HEK293T (cell line): ENCODE measurements around the gene CLIC5.

Experiments used
- ARNT ChIP-seq: fragments of 450-650 bp; IDR thresholded peaks from 2 replicates; pipeline ENCODE4 v1.6.1; 2017; ENCODE audit warnings: mild to moderate bottlenecking
- FOXA1 ChIP-seq: fragments of 450-650 bp; IDR thresholded peaks from 2 replicates; pipeline ENCODE4 v1.6.1; 2016; ENCODE audit warnings: mild to moderate bottlenecking
- NFRKB ChIP-seq: fragments of 450-650 bp; IDR thresholded peaks from 2 replicates; pipeline ENCODE4 v1.6.1; 2016; ENCODE audit warnings: mild to moderate bottlenecking, moderate library complexity
- SP1 ChIP-seq: fragments of 450-650 bp; IDR thresholded peaks from 2 replicates; pipeline ENCODE4 v1.6.1; 2017
- SUZ12 ChIP-seq: fragments of 450-650 bp; IDR thresholded peaks from 2 replicates; pipeline ENCODE4 v1.6.1; 2016; ENCODE audit warnings: mild to moderate bottlenecking
- TARDBP ChIP-seq: fragments of 450-650 bp; IDR thresholded peaks from 2 replicates; pipeline ENCODE4 v1.6.1; 2016

DNA sequence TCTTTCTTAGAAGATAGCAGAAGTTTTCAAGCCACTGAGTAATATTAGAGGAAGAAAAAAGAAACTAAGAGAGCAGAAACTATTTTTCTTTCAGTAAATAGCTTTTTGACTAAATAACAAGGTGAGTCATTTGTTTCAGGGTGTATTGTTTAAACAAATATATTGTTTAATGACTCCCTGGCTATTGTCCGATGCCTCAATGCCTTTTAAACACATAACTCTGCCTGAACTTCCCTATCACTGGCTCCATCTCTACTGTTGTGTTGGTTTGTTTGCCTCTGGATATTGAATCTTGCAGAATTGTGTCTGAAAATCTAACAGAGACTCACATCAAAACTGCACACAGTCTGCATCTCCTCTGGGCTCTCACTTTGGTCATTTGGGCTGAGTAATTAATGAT lies 19.6 kb upstream of the CLIC5 start:
- no peak for TF ChIP-seq TARDBP
- TF ChIP-seq FOXA1 = no peak
- TF ChIP-seq SP1 = no peak
- no peak for TF ChIP-seq NFRKB
- no peak for TF ChIP-seq SUZ12
- TF ChIP-seq ARNT = no peak
